Dedifferentiated amniotic fluid mesenchymal stem cell (primary cell): ENCODE measurements around the gene SFN.
"Not testable (repeated sequence)": the region's sequence is repeated elsewhere in the genome, so short reads cannot be mapped to it uniquely, and the experiment has no call there.

ENCODE experiments used
- DNase-seq: peaks from one replicate; pipeline ENCODE4 v3.0.0-alpha.2; 2016; ENCODE audit errors: extremely low spot score

The SFN gene

DNA sequence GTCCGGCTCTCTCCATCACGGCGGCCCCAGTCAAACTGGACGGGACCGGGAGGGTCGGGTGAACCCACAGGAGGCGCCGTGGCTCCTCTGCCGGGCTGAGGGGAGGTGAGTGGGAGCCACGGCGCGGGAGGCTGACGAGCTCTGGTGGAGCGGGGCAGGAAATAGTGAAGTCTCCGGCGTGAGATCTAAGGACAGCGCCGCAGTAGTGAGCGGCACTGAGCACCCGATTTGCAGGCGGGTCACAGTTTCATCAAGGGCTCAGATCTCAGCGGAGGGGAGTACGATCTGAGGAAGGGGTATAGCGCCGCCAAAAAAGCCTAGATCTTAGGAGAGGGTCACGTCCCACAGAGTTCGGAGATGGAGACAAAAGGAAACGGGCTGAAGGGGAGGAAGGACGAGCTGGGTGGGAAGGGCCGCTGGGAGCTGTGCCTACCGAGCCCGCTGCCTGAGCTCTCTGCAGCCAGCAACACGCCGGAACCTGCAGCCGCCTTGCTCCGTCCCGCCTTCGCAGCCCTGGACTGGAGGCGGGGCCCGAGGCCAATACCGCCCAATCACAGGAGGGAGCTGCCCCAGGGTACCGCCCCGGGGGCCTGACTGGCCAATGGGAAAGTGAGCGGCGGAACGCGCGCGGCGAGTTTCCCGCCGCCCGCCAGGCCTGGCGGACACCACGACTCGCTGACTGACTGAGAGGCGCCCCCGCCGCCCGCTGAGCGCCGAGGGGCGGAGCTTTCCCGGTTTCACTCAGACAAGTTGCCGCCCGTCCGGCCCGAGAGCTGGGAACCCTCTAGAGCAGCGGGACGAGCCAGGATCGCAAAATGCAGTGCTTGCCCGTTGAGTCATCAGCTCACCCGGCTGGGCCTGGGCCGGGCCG lies 1.9 kb downstream of the SFN start:
- peak; percentile 94 for DNase-seq

DNA sequence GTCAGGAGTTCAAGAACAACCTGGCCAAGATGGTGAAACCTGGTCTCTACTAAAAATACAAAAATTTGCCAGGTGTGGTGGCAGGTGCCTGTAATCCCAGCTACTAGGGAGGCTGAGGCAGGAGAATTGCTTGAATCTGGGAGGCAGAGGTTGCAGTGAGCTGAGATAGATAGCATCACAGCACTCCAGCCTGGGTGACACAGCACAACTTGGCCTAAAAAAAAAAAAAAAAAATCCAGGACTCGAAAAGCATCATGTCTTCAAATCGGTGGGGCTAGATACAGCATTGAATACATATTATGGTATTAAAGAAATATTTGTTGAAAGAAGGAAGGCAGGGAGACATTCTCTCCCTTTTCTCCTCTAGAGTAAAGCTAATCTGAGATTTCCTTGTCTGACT lies 10.1 kb downstream of the SFN start:
- not testable (repeated sequence) for DNase-seq

DNA sequence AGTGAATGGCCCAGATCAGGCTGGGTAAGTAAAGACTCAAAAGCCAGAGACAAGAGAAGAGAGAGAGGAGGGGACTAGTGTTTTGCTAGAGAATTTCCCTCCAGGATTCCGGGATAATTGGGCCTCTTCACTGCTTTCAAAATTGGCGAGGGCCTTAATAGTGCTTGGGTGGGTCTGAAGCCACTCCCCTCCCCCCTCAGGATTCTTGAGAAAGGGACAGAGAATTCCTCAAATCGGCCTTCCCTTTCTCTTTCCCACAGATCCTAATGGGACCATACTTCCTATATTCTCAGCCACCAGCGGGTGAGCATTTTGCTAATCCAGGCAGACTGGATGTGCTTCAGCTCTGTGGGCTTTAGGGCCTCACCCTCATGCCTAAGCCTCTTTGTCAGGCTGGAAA lies 11.9 kb downstream of the SFN start:
- no peak for DNase-seq

DNA sequence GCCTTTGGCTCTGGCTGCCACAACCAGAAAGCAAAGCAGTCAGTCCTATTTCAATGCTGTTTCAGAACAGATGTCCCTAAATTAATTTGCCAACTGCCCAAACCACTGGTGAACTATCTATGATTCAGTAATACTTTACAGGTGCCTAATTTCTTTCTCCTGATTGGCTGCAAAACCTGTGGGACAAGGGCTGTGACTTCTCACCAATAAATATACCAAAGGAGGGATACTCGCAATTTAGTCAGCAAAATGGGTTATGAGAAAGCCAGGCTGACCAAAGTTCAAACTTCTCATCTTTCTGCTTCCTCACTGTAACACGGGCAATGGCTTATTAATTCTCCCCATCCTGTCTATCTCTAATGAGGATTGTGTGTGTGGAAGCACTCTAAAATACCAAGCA lies 14.4 kb downstream of the SFN start:
- DNase-seq, result no peak

DNA sequence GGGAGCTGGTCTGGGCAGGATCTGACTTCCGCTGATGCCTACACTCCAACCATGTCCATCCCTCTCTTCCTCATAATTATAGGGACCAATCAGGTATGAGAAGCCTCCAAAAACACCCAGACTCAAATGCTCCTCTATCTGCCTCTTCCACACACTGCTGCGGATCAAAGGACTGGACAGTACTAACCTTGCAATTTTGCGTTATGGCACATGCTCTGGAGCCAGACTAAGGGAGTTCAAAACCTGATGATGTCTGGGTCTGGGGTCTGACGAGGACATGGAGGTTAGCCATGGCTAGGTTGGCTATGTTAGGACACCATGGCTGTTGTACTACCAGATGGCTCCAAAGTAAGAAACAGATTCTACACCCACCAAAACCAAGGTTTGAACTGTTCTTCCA lies 16.8 kb downstream of the SFN start:
- DNase-seq, result no peak

DNA sequence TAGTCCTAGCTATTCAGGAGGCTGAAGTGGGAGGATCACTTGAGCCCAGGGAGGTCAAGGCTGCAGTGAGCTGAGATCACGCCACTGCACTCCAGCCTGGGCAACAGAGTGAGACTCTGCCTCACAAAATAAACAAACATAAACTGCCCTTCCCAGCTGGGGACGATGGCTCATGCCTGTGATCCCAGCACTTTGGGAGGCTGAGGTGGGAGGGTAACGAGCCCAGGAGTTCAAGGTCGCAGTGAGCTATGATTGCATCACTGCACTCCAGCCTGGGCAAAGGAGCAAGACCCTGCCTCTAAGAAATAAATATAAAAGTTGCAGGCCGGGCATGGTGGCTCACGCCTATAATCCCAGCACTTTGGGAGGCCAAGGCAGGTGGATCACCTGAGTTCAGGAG lies 18.7 kb downstream of the SFN start:
- DNase-seq, result not testable (repeated sequence)

DNA sequence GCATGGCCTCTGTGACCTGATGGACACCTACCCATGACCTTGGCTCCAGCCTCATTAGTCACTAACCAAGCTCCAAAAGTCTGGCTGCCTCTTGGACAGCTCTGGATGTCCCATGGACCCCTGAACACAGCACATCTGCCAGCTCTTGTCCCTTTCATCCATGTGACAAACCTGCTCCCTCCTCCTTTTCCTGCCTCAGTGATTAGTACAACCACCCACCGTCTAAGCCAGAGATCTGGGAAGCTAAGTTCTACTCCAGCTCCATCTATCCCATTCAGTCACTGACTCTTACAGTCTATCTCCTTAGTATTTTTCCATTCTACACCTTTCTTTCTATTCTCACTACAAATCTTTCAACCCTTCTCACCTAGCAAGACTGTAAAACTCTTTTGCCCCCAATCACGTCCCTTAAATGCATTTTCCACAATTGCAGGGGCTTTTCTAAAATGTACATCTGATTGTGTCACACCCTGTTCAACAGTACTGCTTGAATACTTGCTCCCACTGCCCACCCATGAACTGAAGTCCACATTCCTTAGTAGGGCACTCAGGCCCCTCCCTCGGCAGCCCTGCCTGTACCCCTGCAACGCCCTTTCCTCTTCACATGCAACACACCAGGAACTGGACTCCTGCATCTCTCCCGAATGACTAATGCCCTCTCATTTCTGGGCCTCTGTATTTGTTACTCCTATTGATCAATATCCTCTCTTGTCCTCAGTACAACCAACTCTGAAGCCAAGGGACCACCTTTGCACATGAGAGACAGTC lies 19.9 kb downstream of the SFN start:
- DNase-seq, result no peak

DNA sequence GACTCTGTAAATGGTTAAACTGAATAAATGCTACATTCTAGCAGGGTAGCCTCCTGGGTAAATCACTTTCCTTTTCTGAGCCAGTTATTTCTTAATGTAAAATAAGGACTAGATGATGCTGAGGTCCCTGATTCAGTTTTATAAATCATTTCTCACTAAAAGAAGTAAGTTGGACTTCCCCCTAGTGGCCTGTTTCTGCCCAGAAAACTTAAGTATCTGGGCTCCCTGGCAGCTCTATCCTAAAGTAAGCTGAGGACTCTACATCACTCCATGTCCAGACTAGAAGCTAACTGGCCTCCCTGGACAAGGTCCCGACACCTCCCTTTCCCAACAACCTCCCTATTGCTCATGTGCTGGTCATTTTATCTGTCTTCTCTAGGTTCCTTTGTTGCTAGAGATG lies 24.2 kb downstream of the SFN start:
- peak; percentile 58 for DNase-seq

DNA sequence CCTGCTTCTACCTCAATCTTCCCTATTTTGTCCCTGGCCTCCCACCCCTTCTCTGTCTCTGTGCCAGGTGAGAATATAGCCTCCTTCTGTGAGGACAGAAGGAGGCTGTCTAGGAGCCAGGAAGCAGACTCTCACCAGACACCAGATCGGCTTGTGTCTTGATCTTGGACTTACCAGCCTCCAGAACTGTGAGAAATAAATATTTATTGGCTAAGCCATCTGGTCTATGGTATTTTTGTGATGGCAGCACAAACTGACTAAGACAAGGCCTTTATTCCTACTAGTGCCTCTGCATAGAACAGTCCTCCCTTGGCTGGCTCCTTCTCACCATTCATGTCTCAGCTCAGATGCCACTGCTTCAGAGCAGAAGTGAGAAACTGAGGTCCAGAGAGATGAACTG lies 25.3 kb downstream of the SFN start:
- no peak for DNase-seq

DNA sequence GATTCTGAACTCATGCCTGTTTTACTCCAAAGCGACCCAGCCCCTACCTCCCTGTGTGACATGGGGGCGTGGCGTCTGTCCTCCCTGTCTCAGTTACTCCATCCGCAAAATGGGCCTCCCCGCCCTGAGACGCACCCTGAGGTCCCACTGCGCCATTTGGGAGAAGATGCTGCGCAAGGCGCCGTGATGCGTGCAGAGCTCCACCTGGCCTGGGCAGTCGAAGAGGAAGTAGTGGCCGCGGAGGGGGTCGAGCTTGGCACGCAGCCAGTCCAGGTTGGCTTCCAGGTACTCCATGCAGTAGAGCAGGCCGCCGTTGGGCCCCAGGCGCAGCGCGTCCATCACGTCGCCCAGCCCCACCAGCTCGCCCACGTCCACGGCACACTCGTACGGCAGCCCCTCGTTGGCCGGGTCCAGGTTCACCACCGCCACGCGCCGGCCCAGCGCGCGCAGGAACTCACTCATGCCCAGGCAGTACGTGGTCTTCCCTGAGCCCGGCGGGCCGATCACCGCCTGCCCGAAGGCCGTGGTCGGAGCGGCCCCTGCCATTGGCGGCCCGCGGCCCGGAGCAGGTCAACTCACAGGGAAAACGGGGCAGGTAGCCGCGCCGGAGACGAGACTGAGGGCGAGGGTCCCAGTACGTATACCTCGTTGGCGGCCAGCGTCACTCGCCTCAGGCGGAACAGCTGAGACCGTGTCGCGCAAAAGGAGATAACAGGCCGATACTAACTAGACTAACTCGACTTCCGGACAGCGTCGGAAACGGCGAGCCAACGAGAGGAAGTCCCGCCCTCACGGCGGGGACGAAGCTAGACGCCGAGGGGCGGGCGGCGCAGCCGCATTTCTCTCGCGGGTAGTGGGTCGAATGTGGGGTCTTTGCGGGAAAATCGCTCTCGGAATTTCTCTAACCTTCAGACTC lies 26.9 kb downstream of the SFN start, which contains the start of gene GPN2:
GPN2 (minus strand) TSS at position 733 of the 916 bp plus-strand sequence; CDS start at position 546, 187 bp downstream.
- DNase-seq, result peak; percentile 72

DNA sequence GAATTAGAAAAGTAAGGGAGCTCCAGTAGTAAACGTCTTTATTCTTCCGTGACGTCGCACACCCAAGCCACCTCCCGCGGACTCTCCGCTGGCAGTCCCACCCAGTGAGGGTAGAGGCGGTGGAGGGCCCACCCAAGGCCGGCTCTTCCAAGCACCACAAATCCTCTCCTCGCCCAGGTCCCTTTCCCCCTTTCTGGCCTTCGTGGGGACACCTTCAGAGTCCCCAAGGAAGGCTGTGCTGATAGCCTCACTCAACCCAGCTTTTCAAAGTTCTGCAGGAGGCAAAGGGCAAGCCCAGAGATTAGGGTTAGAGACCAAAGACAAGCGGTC lies 27.5 kb downstream of the SFN start:
- no peak for DNase-seq

DNA sequence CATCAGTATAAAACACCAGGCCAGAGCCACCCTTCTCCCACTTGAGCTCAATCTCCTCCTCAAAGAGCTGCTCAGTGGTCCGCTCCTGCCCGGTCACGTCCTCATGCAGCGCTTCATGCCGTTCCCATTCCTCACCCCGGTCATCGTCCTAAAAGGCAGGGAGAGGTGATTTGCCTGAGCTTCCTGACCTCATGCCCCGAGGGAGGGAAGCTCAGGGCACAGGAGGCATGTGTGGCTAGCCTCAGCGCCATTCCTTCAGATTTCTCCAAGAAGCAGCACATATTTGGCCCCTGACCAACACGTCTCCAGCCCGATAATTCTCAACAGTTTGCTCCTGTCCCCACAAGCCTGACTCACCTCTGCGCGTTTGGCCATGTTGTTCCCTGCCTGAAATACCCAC lies 31.3 kb downstream of the SFN start:
- no peak for DNase-seq

DNA sequence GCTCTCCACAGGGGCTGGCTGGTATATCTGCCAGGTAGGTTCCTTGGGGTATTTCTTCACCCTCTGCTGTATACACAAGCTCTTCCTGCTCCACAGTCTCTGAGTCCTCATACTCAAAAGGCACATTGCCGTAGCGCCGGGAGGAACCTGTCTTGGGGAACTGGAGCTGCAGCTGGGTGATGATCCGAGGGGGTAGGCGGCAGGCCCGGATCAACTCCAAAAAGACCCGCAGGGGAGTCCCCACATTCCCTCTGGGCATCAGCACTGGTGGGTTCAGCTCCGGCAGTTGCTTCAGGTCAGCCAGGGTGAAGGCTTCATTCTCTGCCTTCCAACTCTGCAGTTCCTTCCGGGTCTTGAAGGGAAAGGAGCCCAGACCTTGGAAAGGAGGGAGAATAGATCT lies 34.4 kb downstream of the SFN start:
- no peak for DNase-seq

DNA sequence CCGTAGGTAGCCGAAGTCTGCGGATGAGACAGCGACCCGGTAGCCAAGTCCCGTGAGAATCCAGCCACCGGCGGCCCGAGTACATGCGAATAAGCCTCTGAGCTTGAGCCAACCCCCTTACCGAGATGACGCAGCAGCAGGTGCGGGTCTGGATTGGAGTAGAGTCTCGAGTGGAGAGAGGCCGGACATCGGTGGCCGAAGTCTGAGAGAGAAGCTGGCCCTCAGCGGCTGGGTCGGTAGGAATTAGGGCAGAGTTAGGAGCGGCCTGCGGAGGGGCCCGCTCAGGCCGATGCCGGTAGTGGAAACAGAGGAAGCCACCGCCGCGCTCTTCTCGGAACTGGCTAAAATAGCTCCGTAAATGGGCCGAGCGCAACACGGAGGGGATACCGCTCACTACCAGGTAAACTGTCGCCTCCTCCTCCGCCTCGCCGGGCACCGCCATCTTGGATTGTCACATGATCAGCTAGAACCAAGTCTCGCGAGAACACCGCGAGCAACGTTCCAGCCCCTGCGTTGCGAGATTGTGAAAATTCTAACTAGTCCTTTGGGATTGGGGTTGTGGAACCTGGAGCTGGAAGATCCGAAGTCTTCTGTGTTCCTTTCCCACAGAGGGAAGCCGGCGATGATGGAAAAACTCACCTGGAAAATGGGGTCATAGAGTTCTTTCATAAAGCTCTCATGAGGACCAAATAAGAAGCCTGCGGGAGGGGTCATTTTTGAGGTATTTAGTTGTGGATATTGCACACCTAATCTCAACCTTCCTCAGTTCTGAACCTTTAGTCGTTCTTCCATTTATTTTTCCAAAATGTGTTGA lies 37.3 kb downstream of the SFN start, which contains the start of gene GPATCH3:
GPATCH3 (minus strand) TSS at position 467 of the 814 bp plus-strand sequence; CDS start at position 442, 25 bp downstream.
- DNase-seq, result peak; percentile 94

DNA sequence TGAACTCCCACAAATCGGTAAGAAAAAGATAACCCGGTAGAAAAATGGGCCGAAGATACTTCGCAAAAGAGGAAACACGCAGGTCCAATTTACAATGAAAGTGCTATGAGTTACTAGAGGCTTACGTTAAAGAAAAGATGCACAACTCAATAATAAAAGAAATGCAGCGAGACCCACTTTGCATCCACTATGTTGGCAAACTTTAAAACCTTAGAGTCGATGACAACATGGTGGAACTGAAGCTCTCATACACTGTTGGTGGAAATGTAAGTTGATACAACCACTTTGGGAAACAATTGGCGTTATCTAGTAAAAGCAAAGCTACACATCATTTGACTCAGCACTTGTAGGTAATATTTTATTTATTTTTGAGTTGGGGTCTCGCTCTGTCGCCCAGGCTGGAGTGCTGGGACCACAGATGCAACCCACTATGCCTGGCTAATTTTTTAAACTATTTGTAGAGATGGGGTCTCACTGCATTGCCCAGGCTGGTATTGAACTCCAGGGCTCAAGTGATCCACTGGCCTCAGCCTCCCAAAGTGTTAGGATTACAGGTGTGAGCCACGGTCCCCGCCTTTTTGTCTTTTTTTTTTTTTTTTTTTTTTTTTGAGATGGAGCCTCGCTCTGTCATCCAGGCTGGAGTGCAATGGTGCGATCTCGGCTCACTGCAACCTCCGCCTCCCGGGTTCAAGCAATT lies 38.0 kb downstream of the SFN start:
- no peak for DNase-seq

DNA sequence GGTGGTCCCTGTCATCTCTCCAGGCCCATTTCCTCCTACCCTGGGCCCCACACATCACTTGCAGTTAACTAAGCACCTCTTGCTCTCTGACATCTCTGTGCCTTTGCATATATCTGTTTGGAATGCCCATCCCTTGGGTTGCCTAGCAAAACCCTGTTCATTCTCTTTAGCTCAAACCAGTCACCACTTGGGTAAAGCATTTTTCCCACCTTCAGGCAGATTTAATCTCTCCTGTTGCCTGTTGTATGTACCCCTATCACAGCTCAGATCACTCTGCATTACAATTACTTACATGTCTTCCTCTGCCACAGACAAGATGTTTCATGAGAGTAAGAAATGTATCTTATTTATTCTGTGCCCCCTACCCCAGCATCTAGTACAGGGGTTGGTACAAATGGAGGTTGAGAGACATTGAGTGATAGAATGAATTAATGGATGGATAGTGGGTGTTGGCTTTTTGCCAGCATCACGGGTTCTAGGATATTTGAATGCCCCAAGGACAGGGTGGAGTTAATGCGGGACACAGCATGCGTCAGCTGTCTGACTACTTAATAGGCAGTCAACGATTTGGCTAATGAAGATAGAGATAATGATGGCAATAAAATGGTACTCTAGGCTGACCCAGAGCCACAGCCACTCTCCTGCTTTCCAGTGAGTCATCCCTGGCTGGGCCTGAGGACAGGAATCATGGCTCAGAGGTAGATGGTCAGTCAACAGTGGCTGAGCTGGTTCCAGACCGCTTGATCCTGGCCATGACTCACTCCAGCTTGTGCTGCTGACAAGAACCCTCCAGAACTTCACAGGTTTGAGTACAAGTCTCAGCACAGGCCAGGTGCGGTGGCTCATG lies 44.3 kb downstream of the SFN start:
- DNase-seq, result peak; percentile 25

DNA sequence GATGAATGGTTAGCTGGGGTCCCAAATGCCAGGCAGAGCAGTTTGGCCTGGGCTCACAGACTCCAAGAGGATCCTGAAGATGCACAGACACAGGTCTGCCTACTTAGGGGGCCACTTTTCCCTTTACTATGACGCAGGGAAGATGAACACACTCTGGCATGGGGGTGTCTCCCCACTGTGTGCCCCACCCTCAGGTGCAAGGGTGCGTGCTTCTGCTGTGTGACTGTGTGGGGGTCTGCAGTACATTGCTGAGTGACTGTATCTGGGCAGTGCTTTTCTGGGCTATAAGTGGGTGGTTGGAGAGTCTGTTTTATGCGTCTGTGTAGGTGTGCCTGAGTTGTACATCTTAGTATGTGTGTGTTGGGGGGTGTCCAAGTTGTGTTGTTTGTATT lies 47.0 kb downstream of the SFN start:
- no peak for DNase-seq

DNA sequence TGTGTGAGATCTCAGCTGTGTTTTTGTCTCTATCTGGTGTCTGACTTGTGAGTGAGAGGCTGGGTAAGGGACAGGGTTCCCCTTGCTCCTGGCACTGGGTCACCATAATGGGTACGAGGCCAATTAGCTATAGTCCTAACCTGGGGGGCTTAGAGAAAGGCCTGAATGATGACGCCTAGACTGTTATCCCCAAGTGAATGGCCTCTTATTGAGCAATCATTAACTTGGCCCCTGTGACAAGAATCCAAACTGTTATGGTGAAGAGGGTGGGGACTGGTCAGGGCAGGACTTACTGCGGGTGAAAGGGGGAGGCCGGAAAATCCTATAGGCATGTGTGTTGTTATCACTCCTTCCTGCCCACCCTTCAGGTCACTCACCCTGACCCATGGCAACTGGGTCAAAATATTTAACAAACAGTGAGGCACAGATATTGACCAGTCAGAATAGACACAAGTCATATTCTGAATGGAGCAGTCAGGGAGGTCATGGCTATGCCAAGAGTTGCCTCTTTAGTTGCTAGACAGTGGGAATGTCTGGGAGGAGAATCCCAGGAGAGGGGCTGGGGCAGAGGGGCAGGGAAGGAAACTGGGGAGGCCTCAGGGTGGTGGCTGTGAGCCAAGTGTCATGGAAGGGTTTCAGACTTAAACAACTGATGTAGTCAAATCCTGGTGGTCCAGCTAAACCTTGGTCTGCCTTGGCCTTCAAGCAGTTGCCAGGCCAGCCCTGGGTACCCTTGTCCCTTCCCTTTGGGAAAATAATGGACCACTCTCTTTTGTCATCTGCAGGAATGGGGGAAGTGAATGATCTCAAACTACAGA lies 47.6 kb downstream of the SFN start:
- no peak for DNase-seq
